ENCODE results near the gene BMPR1B. TPM values are rescaled to one million over a fixed set of nuclear protein-coding genes. Genes with fewer than 3 reads are reported as not detected.

The BMPR1B gene
- total RNA-seq, 1 donor from 2014 or later = not detected

GRCh38 chr4:94934201-94934600 is 176.4 kb downstream of the BMPR1B start:
- no peak overlapping the region for H3K4me3 Mint-ChIP-seq
- no peak for DNase-seq (ENCODE audit: low spot score)
- no peaks in the 10 kb centered on the region for H3K9me3 Mint-ChIP-seq
- no peaks in the 10 kb centered on the region for H3K27me3 Mint-ChIP-seq (ENCODE audit: insufficient read depth)
- no peaks in the 10 kb centered on the region for H3K4me1 Mint-ChIP-seq (ENCODE audit: low read depth)
- no peak overlapping the region for H3K27ac Mint-ChIP-seq
- intact Hi-C loops (cut with micrococcal nuclease) = no loop called here
- no peaks in the 10 kb centered on the region for H3K36me3 Mint-ChIP-seq (ENCODE audit: low read depth)

GRCh38 chr4:94934864-94935263 is 177.1 kb downstream of the BMPR1B start:
- no peak for DNase-seq (ENCODE audit: low spot score)
- no peaks in the 10 kb centered on the region for H3K9me3 Mint-ChIP-seq
- H3K27me3 Mint-ChIP-seq (ENCODE audit: insufficient read depth) = no peaks in the 10 kb centered on the region
- H3K36me3 Mint-ChIP-seq (ENCODE audit: low read depth) = no peaks in the 10 kb centered on the region
- intact Hi-C loops (cut with micrococcal nuclease) = no loop called here
- no peak overlapping the region for H3K27ac Mint-ChIP-seq
- H3K4me3 Mint-ChIP-seq = no peak overlapping the region
- no peaks in the 10 kb centered on the region for H3K4me1 Mint-ChIP-seq (ENCODE audit: low read depth)

GRCh38 chr4:94936854-94937253 is 179.1 kb downstream of the BMPR1B start:
- Mint-ChIP-seq H3K9me3 (no peaks in the 10 kb centered on the region), H3K4me1 (ENCODE audit: low read depth) (no peaks in the 10 kb centered on the region), H3K36me3 (ENCODE audit: low read depth) (no peaks in the 10 kb centered on the region), H3K4me3 (no peak overlapping the region), H3K27me3 (ENCODE audit: insufficient read depth) (no peaks in the 10 kb centered on the region), H3K27ac (no peak overlapping the region)
- intact Hi-C loops (cut with micrococcal nuclease) = no loop called here
- DNase-seq (ENCODE audit: low spot score) = no peak

GRCh38 chr4:94939791-94940519 is 182.2 kb downstream of the BMPR1B start:
- intact Hi-C loops (cut with micrococcal nuclease) = no loop called here
- Mint-ChIP-seq H3K4me3 (no peak overlapping the region), H3K4me1 (ENCODE audit: low read depth) (no peaks in the 10 kb centered on the region), H3K9me3 (no peaks in the 10 kb centered on the region), H3K27me3 (ENCODE audit: insufficient read depth) (no peaks in the 10 kb centered on the region), H3K36me3 (ENCODE audit: low read depth) (no peaks in the 10 kb centered on the region), H3K27ac (no peak overlapping the region)
- no peak for DNase-seq (ENCODE audit: low spot score)

- Mint-ChIP-seq H3K4me1 (ENCODE audit: low read depth) (no peaks in the 10 kb centered on the region), H3K27me3 (ENCODE audit: insufficient read depth) (no peaks in the 10 kb centered on the region), H3K4me3 (no peak overlapping the region), H3K9me3 (no peaks in the 10 kb centered on the region), H3K36me3 (ENCODE audit: low read depth) (no peaks in the 10 kb centered on the region), H3K27ac (no peak overlapping the region)
- DNase-seq (ENCODE audit: low spot score) = no peak
- intact Hi-C loops (cut with micrococcal nuclease) = no loop called here
Observed at GRCh38 chr4:94940520-94940908, 182.8 kb downstream of the BMPR1B start.

GRCh38 chr4:94941706-94942105 is 184.0 kb downstream of the BMPR1B start:
- Mint-ChIP-seq H3K27me3 (ENCODE audit: insufficient read depth) (no peaks in the 10 kb centered on the region), H3K4me1 (ENCODE audit: low read depth) (no peaks in the 10 kb centered on the region), H3K4me3 (no peak overlapping the region), H3K36me3 (ENCODE audit: low read depth) (no peaks in the 10 kb centered on the region), H3K27ac (no peak overlapping the region), H3K9me3 (no peaks in the 10 kb centered on the region)
- no peak for DNase-seq (ENCODE audit: low spot score)
- intact Hi-C loops (cut with micrococcal nuclease) = no loop called here

GRCh38 chr4:94944726-94945125 is 187.0 kb downstream of the BMPR1B start:
- Mint-ChIP-seq H3K4me3 (no peak overlapping the region), H3K4me1 (ENCODE audit: low read depth) (no peaks in the 10 kb centered on the region), H3K27ac (no peak overlapping the region), H3K27me3 (ENCODE audit: insufficient read depth) (no peaks in the 10 kb centered on the region), H3K9me3 (no peaks in the 10 kb centered on the region), H3K36me3 (ENCODE audit: low read depth) (no peaks in the 10 kb centered on the region)
- intact Hi-C loops (cut with micrococcal nuclease) = no loop called here
- no peak for DNase-seq (ENCODE audit: low spot score)

GRCh38 chr4:94947681-94948108 is 189.9 kb downstream of the BMPR1B start:
- no peak for DNase-seq (ENCODE audit: low spot score)
- H3K4me3 Mint-ChIP-seq = no peak overlapping the region
- intact Hi-C loops (cut with micrococcal nuclease) = loop anchor here (1.0 kb wide), 1 partner anchor 14 kb away; no protein-coding TSS in a partner anchor
- H3K4me1 Mint-ChIP-seq (ENCODE audit: low read depth) = no peaks in the 10 kb centered on the region
- H3K27ac Mint-ChIP-seq = no peak overlapping the region
- H3K27me3 Mint-ChIP-seq (ENCODE audit: insufficient read depth) = no peaks in the 10 kb centered on the region
- H3K36me3 Mint-ChIP-seq (ENCODE audit: low read depth) = no peaks in the 10 kb centered on the region
- H3K9me3 Mint-ChIP-seq = no peaks in the 10 kb centered on the region

- Mint-ChIP-seq H3K4me1 (ENCODE audit: low read depth) (no peaks in the 10 kb centered on the region), H3K36me3 (ENCODE audit: low read depth) (no peaks in the 10 kb centered on the region), H3K27me3 (ENCODE audit: insufficient read depth) (no peaks in the 10 kb centered on the region), H3K4me3 (no peak overlapping the region), H3K27ac (no peak overlapping the region), H3K9me3 (no peaks in the 10 kb centered on the region)
- no peak for DNase-seq (ENCODE audit: low spot score)
- intact Hi-C loops (cut with micrococcal nuclease) = no loop called here
Observed at GRCh38 chr4:94954251-94954650, 196.5 kb downstream of the BMPR1B start.

- no peaks in the 10 kb centered on the region for H3K4me1 Mint-ChIP-seq (ENCODE audit: low read depth)
- intact Hi-C loops (cut with micrococcal nuclease) = no loop called here
- no peaks in the 10 kb centered on the region for H3K27me3 Mint-ChIP-seq (ENCODE audit: insufficient read depth)
- H3K36me3 Mint-ChIP-seq (ENCODE audit: low read depth) = no peaks in the 10 kb centered on the region
- no peak for DNase-seq (ENCODE audit: low spot score)
- H3K27ac Mint-ChIP-seq = no peak overlapping the region
- no peak overlapping the region for H3K4me3 Mint-ChIP-seq
- H3K9me3 Mint-ChIP-seq = no peaks in the 10 kb centered on the region
Observed at GRCh38 chr4:94957030-94957429, 199.3 kb downstream of the BMPR1B start.

- no peaks in the 10 kb centered on the region for H3K9me3 Mint-ChIP-seq
- intact Hi-C loops (cut with micrococcal nuclease) = no loop called here
- no peaks in the 10 kb centered on the region for H3K4me1 Mint-ChIP-seq (ENCODE audit: low read depth)
- H3K36me3 Mint-ChIP-seq (ENCODE audit: low read depth) = no peaks in the 10 kb centered on the region
- H3K27me3 Mint-ChIP-seq (ENCODE audit: insufficient read depth) = peaks cover 2% of the 10 kb centered on the region
- no peak for DNase-seq (ENCODE audit: low spot score)
- H3K4me3 Mint-ChIP-seq = no peak overlapping the region
- H3K27ac Mint-ChIP-seq = no peak overlapping the region
Observed at GRCh38 chr4:94959307-94959706, 201.6 kb downstream of the BMPR1B start.

- Mint-ChIP-seq H3K4me3 (no peak overlapping the region), H3K36me3 (ENCODE audit: low read depth) (no peaks in the 10 kb centered on the region), H3K27me3 (ENCODE audit: insufficient read depth) (peaks cover 2% of the 10 kb centered on the region), H3K9me3 (no peaks in the 10 kb centered on the region), H3K4me1 (ENCODE audit: low read depth) (no peaks in the 10 kb centered on the region), H3K27ac (no peak overlapping the region)
- intact Hi-C loops (cut with micrococcal nuclease) = loop anchor here (1.0 kb wide), 1 partner anchor 12 kb away; no protein-coding TSS in a partner anchor
- DNase-seq (ENCODE audit: low spot score) = no peak
Observed at GRCh38 chr4:94960708-94961107, 203.0 kb downstream of the BMPR1B start.

- DNase-seq (ENCODE audit: low spot score) = no peak
- Mint-ChIP-seq H3K27me3 (ENCODE audit: insufficient read depth) (peaks cover 2% of the 10 kb centered on the region), H3K4me3 (no peak overlapping the region), H3K4me1 (ENCODE audit: low read depth) (no peaks in the 10 kb centered on the region), H3K36me3 (ENCODE audit: low read depth) (no peaks in the 10 kb centered on the region), H3K27ac (no peak overlapping the region), H3K9me3 (no peaks in the 10 kb centered on the region)
- intact Hi-C loops (cut with micrococcal nuclease) = loop anchor here (1.0 kb wide), 1 partner anchor 13 kb away; no protein-coding TSS in a partner anchor
Observed at GRCh38 chr4:94961420-94961819, 203.7 kb downstream of the BMPR1B start.

- Mint-ChIP-seq H3K4me1 (ENCODE audit: low read depth) (no peaks in the 10 kb centered on the region), H3K9me3 (no peaks in the 10 kb centered on the region), H3K27me3 (ENCODE audit: insufficient read depth) (peaks cover 2% of the 10 kb centered on the region), H3K27ac (no peak overlapping the region), H3K36me3 (ENCODE audit: low read depth) (no peaks in the 10 kb centered on the region), H3K4me3 (no peak overlapping the region)
- intact Hi-C loops (cut with micrococcal nuclease) = no loop called here
- DNase-seq (ENCODE audit: low spot score) = no peak
Observed at GRCh38 chr4:94962484-94962883, 204.7 kb downstream of the BMPR1B start.
